NCI-H2196 treated with DMSO at 0.1 percent for 48 hours (cell line): ENCODE measurements around the gene GGT7.

Experiments
- DNase-seq: peaks from one replicate; lab custom pipeline; 2025; ENCODE audit not compliant: unreplicated experiment; lab: John Stamatoyannopoulos, UW

The GGT7 gene

GRCh38 chr20:34797012-34797995 is 75.4 kb downstream of the GGT7 start:
- no peak for DNase-seq
